AG08395 (cell line): ENCODE measurements around the gene RUNX3.

ENCODE experiments used
- DNase-seq: peaks from one replicate; pipeline ENCODE4 v3.0.0; 2012; ENCODE audit warnings: mixed read lengths, low spot score

Gene RUNX3

GRCh38 chr1:24886241-24886640 is 43.8 kb downstream of the RUNX3 start:
- DNase-seq = no peak

GRCh38 chr1:24884751-24885150 is 45.3 kb downstream of the RUNX3 start:
- no peak for DNase-seq

GRCh38 chr1:24881034-24881433 is 49.0 kb downstream of the RUNX3 start:
- DNase-seq = no peak

GRCh38 chr1:24878775-24879742 is 51.0 kb downstream of the RUNX3 start:
- DNase-seq = peak; percentile 36

- no peak for DNase-seq
Measured at GRCh38 chr1:24878045-24878444, 52.0 kb downstream of the RUNX3 start.

GRCh38 chr1:24875991-24876506 is 54.0 kb downstream of the RUNX3 start:
- DNase-seq = no peak

- no peak for DNase-seq
Measured at GRCh38 chr1:24875257-24875656, 54.8 kb downstream of the RUNX3 start.

- DNase-seq = no peak
Measured at GRCh38 chr1:24874611-24875234, 55.4 kb downstream of the RUNX3 start.

GRCh38 chr1:24874056-24874455 is 56.0 kb downstream of the RUNX3 start:
- no peak for DNase-seq

GRCh38 chr1:24873148-24873547 is 56.9 kb downstream of the RUNX3 start:
- DNase-seq = no peak

GRCh38 chr1:24872061-24872850 is 57.8 kb downstream of the RUNX3 start:
- no peak for DNase-seq

- no peak for DNase-seq
Measured at GRCh38 chr1:24871306-24871901, 58.7 kb downstream of the RUNX3 start.

GRCh38 chr1:24870551-24871195 is 59.4 kb downstream of the RUNX3 start:
- DNase-seq = no peak

GRCh38 chr1:24868016-24868875 is 61.8 kb downstream of the RUNX3 start:
- DNase-seq = no peak

- no peak for DNase-seq
Measured at GRCh38 chr1:24867084-24867870, 62.8 kb downstream of the RUNX3 start.

GRCh38 chr1:24866211-24867083 is 63.6 kb downstream of the RUNX3 start:
- DNase-seq = peak; percentile 24

GRCh38 chr1:24865587-24865986 is 64.5 kb downstream of the RUNX3 start:
- no peak for DNase-seq

- DNase-seq = no peak
Measured at GRCh38 chr1:24865168-24865567, 64.9 kb downstream of the RUNX3 start.

GRCh38 chr1:24864370-24864777 is 65.7 kb downstream of the RUNX3 start:
- no peak for DNase-seq
